HEK293T (cell line): ENCODE results near the gene CTSW.
A peak's percentile ranks its signal among the peaks of the same experiment; 100 is the strongest.

Experiments
- CTCF ChIA-PET: fragments of 350-600 bp; formaldehyde crosslinking; extraction: SDS; loops from one replicate; lab custom pipeline; 2021; ENCODE audit warnings: antibody characterized with exemption, inconsistent platforms; lab: Yijun Ruan, JAX
- POLR2A ChIA-PET: fragments of 350-600 bp; formaldehyde crosslinking; extraction: SDS; loops from one replicate; lab custom pipeline; 2020; ENCODE audit warnings: antibody characterized with exemption, inconsistent platforms; lab: Yijun Ruan, JAX
- DNase-seq: peaks from one replicate; pipeline ENCODE4 v3.0.0; 2012; ENCODE audit warnings: mixed read lengths; ENCODE audit errors: extremely low spot score
- ARNT ChIP-seq: fragments of 450-650 bp; IDR thresholded peaks from 2 replicates; pipeline ENCODE4 v1.6.1; 2017; ENCODE audit warnings: mild to moderate bottlenecking
- BHLHE40 ChIP-seq: fragments of 450-650 bp; IDR thresholded peaks from 2 replicates; pipeline ENCODE4 v1.6.1; 2016; ENCODE audit warnings: mild to moderate bottlenecking, moderate library complexity, borderline replicate concordance
- CTBP1 ChIP-seq: fragments of 450-650 bp; IDR thresholded peaks from 2 replicates; pipeline ENCODE4 v1.6.1; 2016; ENCODE audit warnings: borderline replicate concordance
- ELF4 ChIP-seq: fragments of 450-650 bp; IDR thresholded peaks from 2 replicates; pipeline ENCODE4 v1.6.1; 2017; ENCODE audit warnings: antibody characterized with exemption
- FOXA1 ChIP-seq: fragments of 450-650 bp; IDR thresholded peaks from 2 replicates; pipeline ENCODE4 v1.6.1; 2016; ENCODE audit warnings: mild to moderate bottlenecking
- FOXK2 ChIP-seq: fragments of 450-650 bp; IDR thresholded peaks from 2 replicates; pipeline ENCODE4 v1.6.1; 2016; ENCODE audit warnings: mild to moderate bottlenecking
- FOXM1 ChIP-seq: fragments of 450-650 bp; IDR thresholded peaks from 2 replicates; pipeline ENCODE4 v1.6.1; 2017; ENCODE audit warnings: mild to moderate bottlenecking, borderline replicate concordance
- HDGF ChIP-seq: fragments of 450-650 bp; IDR thresholded peaks from 2 replicates; pipeline ENCODE4 v1.6.1; 2017; ENCODE audit warnings: antibody characterized with exemption, borderline replicate concordance
- L3MBTL2 ChIP-seq: fragments of 450-650 bp; conservative IDR thresholded peaks from 2 replicates; pipeline ENCODE4 v1.6.1; 2016; ENCODE audit warnings: mild to moderate bottlenecking
- LEF1 ChIP-seq: fragments of 450-650 bp; IDR thresholded peaks from 2 replicates; pipeline ENCODE4 v1.6.1; 2017; ENCODE audit warnings: mild to moderate bottlenecking, borderline replicate concordance
- NFRKB ChIP-seq: fragments of 450-650 bp; IDR thresholded peaks from 2 replicates; pipeline ENCODE4 v1.6.1; 2016; ENCODE audit warnings: mild to moderate bottlenecking, moderate library complexity
- SP1 ChIP-seq: fragments of 450-650 bp; IDR thresholded peaks from 2 replicates; pipeline ENCODE4 v1.6.1; 2017
- SUZ12 ChIP-seq: fragments of 450-650 bp; IDR thresholded peaks from 2 replicates; pipeline ENCODE4 v1.6.1; 2016; ENCODE audit warnings: mild to moderate bottlenecking
- TARDBP ChIP-seq: fragments of 450-650 bp; IDR thresholded peaks from 2 replicates; pipeline ENCODE4 v1.6.1; 2016
- ZNF384 ChIP-seq: fragments of 450-650 bp; IDR thresholded peaks from 2 replicates; pipeline ENCODE4 v1.6.1; 2016
- TF ChIP-seq, protein P1 (sequence below): fragments of 450-650 bp; IDR thresholded peaks from 2 replicates; pipeline ENCODE4 v1.6.1; 2016

Gene CTSW

DNA sequence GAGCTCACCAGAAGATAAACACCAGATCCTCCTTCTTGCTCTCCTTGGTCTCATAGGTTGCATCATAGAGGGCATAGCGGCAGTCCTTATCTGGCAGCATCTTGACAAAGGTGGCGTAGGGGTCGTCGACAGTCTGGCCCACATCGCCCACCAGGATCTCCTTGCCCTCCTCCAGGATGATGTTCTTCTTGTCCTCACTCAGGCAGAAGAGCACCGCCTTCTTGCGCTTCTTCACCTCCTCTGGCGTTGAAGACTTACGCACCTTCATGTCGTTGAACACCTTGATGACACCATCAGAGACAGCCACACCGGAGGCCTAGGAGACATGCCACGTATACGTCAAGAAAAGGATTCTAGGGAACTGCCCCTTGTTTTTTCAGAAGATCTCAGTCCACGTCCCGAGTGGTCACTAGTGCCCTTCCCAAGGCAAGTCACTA is 23.7 kb upstream of the CTSW start:
- DNase-seq, result no peak
- ChIA-PET POLR2A (interaction anchor here (17.2 kb wide), 1 partner anchor 33 kb away, joined by 289 read pairs; the partner anchor contains the start of genes CCDC85B and FIBP), CTCF (no interaction called here)
- TF ChIP-seq ZNF384 (no peak), FOXK2 (no peak), FOXA1 (no peak)

DNA sequence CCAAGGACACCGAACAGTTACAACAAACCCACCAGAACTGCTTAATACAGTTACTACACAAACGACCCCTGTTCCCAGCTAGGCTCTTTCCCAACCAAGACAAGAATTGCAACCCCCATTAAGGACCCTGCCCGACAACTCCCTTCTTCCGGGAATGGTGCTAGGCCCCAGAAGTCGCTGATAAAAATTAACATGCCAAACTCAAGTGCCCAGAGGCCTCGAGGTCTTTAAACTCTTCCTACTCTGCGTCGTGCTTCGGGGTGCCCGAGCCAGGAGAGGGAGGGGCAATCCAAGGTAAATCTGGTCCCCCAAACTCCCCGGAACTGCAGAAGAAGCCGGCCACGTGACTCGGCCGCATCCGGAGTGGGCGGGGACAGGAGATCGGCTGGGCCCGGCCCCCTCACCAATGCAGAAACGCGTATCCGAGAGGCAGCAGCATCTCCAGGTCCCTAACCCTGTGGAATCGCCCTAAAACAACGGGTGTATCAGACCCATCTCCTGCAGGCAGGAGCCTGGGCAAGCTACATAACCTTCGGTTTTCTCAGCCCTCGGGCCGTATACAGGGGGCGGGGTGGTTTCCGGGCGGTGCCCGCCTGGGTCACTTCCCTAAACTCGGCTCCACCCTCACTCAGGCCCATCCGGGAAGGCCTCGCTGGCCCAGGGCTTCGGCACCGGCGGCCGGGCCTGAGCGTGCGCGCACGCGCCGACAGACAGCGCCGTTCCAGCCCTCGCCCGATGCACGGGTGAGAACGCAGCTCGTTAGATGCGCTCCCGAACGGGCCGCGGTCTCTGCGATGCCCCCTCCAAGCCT is 22.7 kb upstream of the CTSW start:
- DNase-seq, result peak; percentile 49
- ChIA-PET POLR2A (interaction anchor here (0.8 to 17.2 kb wide), 3 partner anchors 13 to 32 kb away, joined by 3 to 289 read pairs (median 97); partner anchors contain the start of genes CCDC85B and FIBP), CTCF (interaction anchor here (0.6 kb wide), 1 partner anchor 1274 kb away, joined by 5 read pairs; no protein-coding TSS in a partner anchor)
- TF ChIP-seq HDGF (no peak), BHLHE40 (no peak), TARDBP (no peak), ARNT (no peak)

- no peak for TF ChIP-seq SUZ12
- TF ChIP-seq L3MBTL2, result peak; percentile 58
- CTCF ChIA-PET, result interaction anchor here (0.6 kb wide), 1 partner anchor 1273 kb away, joined by 5 read pairs; no protein-coding TSS in a partner anchor
- peak; percentile 28 for DNase-seq
- POLR2A ChIA-PET, result interaction anchor here (1.0 to 17.2 kb wide), 3 partner anchors 12 to 285 kb away, joined by 3 to 289 read pairs (median 97); partner anchors contain the start of genes CCDC85B, FAM89B and FIBP
These were observed 22.2 kb upstream of the CTSW start for GRCh38 chr11:65857500-65857852.

GRCh38 chr11:65857853-65858680 is 21.6 kb upstream of the CTSW start, which contains the start of gene CFL1:
CFL1 (minus strand) TSS chr11:65858180; CDS start chr11:65858099, 81 bp downstream.
- TF ChIP-seq BHLHE40, result no peak
- no peak for TF ChIP-seq FOXA1
- TF ChIP-seq CTBP1, result no peak
- TF ChIP-seq ELF4, result peak; percentile 95
- TF ChIP-seq LEF1, result peak; percentile 91; the same call in 1 of the 2 replicates
- peak; percentile 74 for TF ChIP-seq L3MBTL2
- TF ChIP-seq NFRKB, result no peak
- TF ChIP-seq ZNF384, result no peak
- no peak for TF ChIP-seq SP1
- no peak for TF ChIP-seq TARDBP
- TF ChIP-seq, protein P1, sequence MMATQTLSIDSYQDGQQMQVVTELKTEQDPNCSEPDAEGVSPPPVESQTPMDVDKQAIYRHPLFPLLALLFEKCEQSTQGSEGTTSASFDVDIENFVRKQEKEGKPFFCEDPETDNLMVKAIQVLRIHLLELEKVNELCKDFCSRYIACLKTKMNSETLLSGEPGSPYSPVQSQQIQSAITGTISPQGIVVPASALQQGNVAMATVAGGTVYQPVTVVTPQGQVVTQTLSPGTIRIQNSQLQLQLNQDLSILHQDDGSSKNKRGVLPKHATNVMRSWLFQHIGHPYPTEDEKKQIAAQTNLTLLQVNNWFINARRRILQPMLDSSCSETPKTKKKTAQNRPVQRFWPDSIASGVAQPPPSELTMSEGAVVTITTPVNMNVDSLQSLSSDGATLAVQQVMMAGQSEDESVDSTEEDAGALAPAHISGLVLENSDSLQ, result no peak
- TF ChIP-seq FOXM1, result peak; percentile 44; the same call in 1 of the 2 replicates
- TF ChIP-seq HDGF, result no peak
- TF ChIP-seq SUZ12, result no peak
- no peak for TF ChIP-seq FOXK2
- peak; percentile 96 for TF ChIP-seq ARNT
- peak; percentile 85 for DNase-seq
- POLR2A ChIA-PET, result interaction anchor here (0.6 to 17.2 kb wide), 16 partner anchors 9 to 737 kb away, joined by 3 to 289 read pairs (median 4); partner anchors contain the start of genes CCDC85B, CTSW, FAM89B and FIBP
- CTCF ChIA-PET, result interaction anchor here (3.7 kb wide), 1 partner anchor 31 kb away, joined by 59 read pairs; the partner anchor contains the start of genes CCDC85B and FIBP

GRCh38 chr11:65858681-65859087 is 21.0 kb upstream of the CTSW start:
- no peak for DNase-seq

DNA sequence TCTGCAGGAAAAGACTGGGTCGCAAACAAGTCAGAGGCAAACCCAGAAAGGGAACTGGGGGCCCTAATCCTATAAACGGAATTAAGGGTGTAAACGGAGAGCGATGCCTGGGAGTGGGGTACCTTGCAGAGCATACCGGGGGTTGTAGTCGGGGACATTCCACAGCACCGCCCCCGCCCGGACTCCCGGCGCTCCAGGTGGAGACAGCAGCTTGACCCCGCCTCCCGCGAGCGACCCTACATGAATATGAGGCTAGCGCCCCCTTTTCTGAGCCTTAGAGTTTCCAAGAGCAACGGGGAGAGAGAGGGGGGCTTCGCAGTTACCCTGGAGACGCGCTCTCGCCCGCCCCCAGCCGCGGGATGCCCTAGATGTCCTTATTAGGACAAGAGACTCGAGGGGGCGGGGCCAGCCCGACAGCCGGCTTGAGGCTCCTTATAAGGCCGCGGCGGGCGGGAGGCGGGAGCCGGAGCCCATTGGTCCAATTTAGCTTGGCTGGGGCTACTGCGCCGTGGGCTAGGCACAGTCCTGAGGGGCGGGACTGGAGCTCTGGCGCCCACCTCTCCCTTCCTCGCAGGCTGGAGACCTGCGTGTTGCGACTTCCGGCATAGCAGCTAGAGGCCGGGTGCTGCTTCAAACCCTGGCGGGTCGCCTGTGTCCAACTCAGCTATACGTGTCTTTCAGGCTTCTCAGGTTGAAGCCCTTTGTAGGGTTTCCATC is 20.4 kb upstream of the CTSW start:
- ChIA-PET CTCF (interaction anchor here (0.7 to 3.7 kb wide), 18 partner anchors 9 to 362 kb away, joined by 3 to 59 read pairs (median 4); partner anchors contain the start of genes BANF1, CCDC85B, EIF1AD and FIBP), POLR2A (interaction anchor here (0.7 to 17.2 kb wide), 27 partner anchors 10 to 486 kb away, joined by 3 to 289 read pairs (median 5); partner anchors contain the start of genes BANF1, CCDC85B, CTSW and EIF1AD)
- TF ChIP-seq ZNF384 (no peak), NFRKB (no peak), ELF4 (peak; percentile 70), FOXM1 (0 out of 2 replicates have a peak, but pooled peaks have one; percentile 24), FOXA1 (no peak), CTBP1 (no peak), SP1 (no peak), FOXK2 (no peak), TARDBP (no peak), BHLHE40 (no peak), SUZ12 (no peak)
- TF ChIP-seq, protein P1, result no peak
- peak; percentile 87 for DNase-seq

More at GRCh38 chr11:65858681-65859087, 21.0 kb upstream of the CTSW start:
- TF ChIP-seq L3MBTL2, result peak; percentile 5; the same call in 1 of the 2 replicates
- no peak for TF ChIP-seq CTBP1
- TF ChIP-seq SUZ12, result no peak
- TF ChIP-seq FOXM1, result no peak
- TF ChIP-seq TARDBP, result no peak
- ChIA-PET POLR2A (interaction anchor here (0.6 to 17.2 kb wide), 22 partner anchors 8 to 736 kb away, joined by 3 to 289 read pairs (median 4); partner anchors contain the start of genes BANF1, CCDC85B, CTSW and EIF1AD), CTCF (interaction anchor here (1.3 to 3.7 kb wide), 3 partner anchors 8 to 114 kb away, joined by 3 to 59 read pairs (median 19); partner anchors contain the start of genes CCDC85B and FIBP)
